Esophagus squamous epithelium (tissue), 5 donors: ENCODE results near the gene APP. TPM values are rescaled to one million over a fixed set of nuclear protein-coding genes. Genes with fewer than 3 reads are reported as not detected.
A peak's percentile ranks its signal among the peaks of the same experiment; 100 is the strongest.

Experiments
- DNase-seq: peaks from one replicate; lab custom pipeline; 2025; lab: John Stamatoyannopoulos, UW
- H3K27ac ChIP-seq, 4 donors: fragments of 200-600 bp; sonication (generic); one replicate each; pipeline ENCODE4 v1.5.1; 2016 to 2019; ENCODE audit warnings: mild to moderate bottlenecking in 1 of 4
- H3K27me3 ChIP-seq, 4 donors: fragments of 200-600 bp; sonication (generic); 1 replicate in 3 of 4; 2 replicates in 1 of 4; pipeline versions ENCODE4 v1.5.1 to v1.6.0; 2017 to 2021; ENCODE audit warnings: antibody characterized with exemption in 1 of 4
- H3K36me3 ChIP-seq, 3 donors: fragments of 200-600 bp; sonication (generic); one replicate each; pipeline ENCODE4 v1.5.1; 2016 to 2019
- H3K4me1 ChIP-seq, 3 donors: fragments of 200-600 bp; sonication (generic); one replicate each; pipeline ENCODE4 v1.5.1; 2017 to 2019
- H3K4me3 ChIP-seq, 4 donors: fragments of 200-600 bp; sonication (generic); 1 replicate in 3 of 4; 2 replicates in 1 of 4; pipeline ENCODE4 v1.5.1; 2016 to 2019; ENCODE audit warnings: mild to moderate bottlenecking in 2 of 4, moderate library complexity in 1 of 4
- H3K9me3 ChIP-seq, 3 donors: fragments of 200-600 bp; sonication (generic); one replicate each; pipeline ENCODE4 v1.5.1; 2016 to 2019
- CTCF ChIP-seq, 6 experiments: fragments of 450-650 bp in 4 of 6; fragments of 200-600 bp in 2 of 6; sonication (generic) in 2 of 6; IDR thresholded peaks; one replicate each; pipeline ENCODE4 v1.5.1; 2016 to 2019; ENCODE audit warnings: antibody characterized with exemption in 6 of 6, mild to moderate bottlenecking in 4 of 6, moderate library complexity in 4 of 6
- POLR2A ChIP-seq, 4 donors: fragments of 450-650 bp; IDR thresholded peaks; one replicate each; pipeline ENCODE4 v1.6.1; 2017; ENCODE audit warnings: antibody characterized with exemption in 4 of 4, mild to moderate bottlenecking in 4 of 4, moderate library complexity in 3 of 4
- WGBS, 2 donors: methylation state at CpG; one replicate each; pipeline ENCODE4 v1.1.5; 2018; 5-methylcytosine and 5-hydroxymethylcytosine counted together
- intact Hi-C: fragments of 100-400 bp; cut with DNase I; formaldehyde crosslinking; loops from one replicate; pipeline ENCODE4 v1.15.0; 2022
- total RNA-seq, 4 donors: library from RNA; depleted of rRNA; stranded (reverse); fragments of >200 nt; gene quantifications; one replicate each; pipeline ENCODE4 v1.1.0, GENCODE V29; 2016
- donor health status: DM: yes; HTN: yes; CAD: no.

Gene APP
- total RNA-seq, 4 donors from 2014 or later: 58.2 to 277 (median 183) TPM

DNA sequence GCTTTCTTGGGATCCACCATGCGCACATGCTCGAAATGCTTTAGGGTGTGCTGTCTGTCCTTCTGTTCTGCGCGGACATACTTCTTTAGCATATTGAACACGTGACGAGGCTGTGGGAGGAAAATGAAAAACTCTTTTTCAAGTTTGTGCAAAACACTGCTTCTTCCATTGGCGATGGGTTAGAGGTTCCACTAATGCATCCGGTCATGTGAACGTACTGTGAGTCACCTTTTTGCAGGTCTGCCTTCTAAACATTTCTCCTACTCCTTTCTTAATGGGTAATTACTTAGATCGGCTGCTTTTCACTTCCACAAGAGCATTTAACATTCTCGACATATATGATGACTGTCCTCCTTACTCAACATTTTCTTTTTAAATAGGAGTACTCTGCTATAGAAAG, 214.9 kb downstream of the APP start:
- intact Hi-C loops: no loop called here
- no peaks in the 10 kb centered on the region for H3K27me3 ChIP-seq
- DNase-seq: no peak
- H3K4me3 ChIP-seq: no peak overlapping the region
- H3K27ac ChIP-seq: no peak overlapping the region
- 88 to 93% methylated on average over 11 of the region's 11 CpGs for WGBS, 2 donors
- H3K9me3 ChIP-seq: no peaks in the 10 kb centered on the region
- H3K36me3 ChIP-seq: peaks cover 0 to 51% (median 0%) of the 10 kb centered on the region in 3 donors
- peaks cover 0 to 8% (median 0%) of the 10 kb centered on the region in 3 donors for H3K4me1 ChIP-seq
- TF ChIP-seq CTCF (IDR thresholded peaks at IDR 0.05): no peak

DNA sequence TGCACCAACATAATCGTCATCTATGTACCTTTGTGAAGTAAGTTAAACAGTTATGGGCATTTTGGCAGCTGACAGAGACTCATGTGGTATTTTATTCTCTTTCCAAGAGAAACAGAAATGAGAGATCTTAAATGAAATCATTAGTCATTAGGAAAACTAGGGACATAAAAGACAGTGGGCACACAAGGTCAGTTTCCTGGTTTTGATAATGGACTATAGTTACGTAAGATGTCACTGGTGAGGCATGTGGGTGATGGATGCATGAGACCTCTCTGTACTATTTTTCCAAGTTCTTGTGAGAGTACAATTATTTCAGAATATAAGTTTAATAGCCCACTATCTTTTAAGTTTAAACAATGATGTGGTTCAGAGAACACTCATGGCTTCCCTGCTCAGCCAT, 216.9 kb downstream of the APP start:
- WGBS, 2 donors: 55 to 80% methylated on average over 2 of the region's 2 CpGs
- Histone ChIP-seq H3K4me1 (peaks cover 0 to 8% (median 0%) of the 10 kb centered on the region in 3 donors), H3K4me3 (no peak overlapping the region), H3K27me3 (no peaks in the 10 kb centered on the region), H3K9me3 (no peaks in the 10 kb centered on the region), H3K27ac (peak overlapping the region in 2 of 4 donors; percentile 42 to 54), H3K36me3 (peaks cover 0 to 37% (median 0%) of the 10 kb centered on the region in 3 donors)
- DNase-seq: no peak
- TF ChIP-seq POLR2A (IDR thresholded peaks at IDR 0.05) (no peak), CTCF (IDR thresholded peaks at IDR 0.05) (no peak)
- intact Hi-C loops: no loop called here

- no peaks in the 10 kb centered on the region for H3K9me3 ChIP-seq
- H3K4me1 ChIP-seq: peaks cover 0 to 8% (median 0%) of the 10 kb centered on the region in 3 donors
- intact Hi-C loops: no loop called here
- H3K27me3 ChIP-seq: no peaks in the 10 kb centered on the region
- 90 to 91% methylated on average over 3 of the region's 3 CpGs for WGBS, 2 donors
- peaks cover 0 to 35% (median 0%) of the 10 kb centered on the region in 3 donors for H3K36me3 ChIP-seq
- DNase-seq: no peak
- TF ChIP-seq POLR2A (IDR thresholded peaks at IDR 0.05) (no peak), CTCF (IDR thresholded peaks at IDR 0.05) (no peak)
- peak overlapping the region in 2 of 4 donors; percentile 42 to 47 for H3K27ac ChIP-seq
- H3K4me3 ChIP-seq: no peak overlapping the region
These were observed 217.4 kb downstream of the APP start for GRCh38 chr21:25953196-25953595.

GRCh38 chr21:25952306-25952705, 218.3 kb downstream of the APP start:
- intact Hi-C loops: no loop called here
- Histone ChIP-seq H3K9me3 (no peaks in the 10 kb centered on the region), H3K27me3 (no peaks in the 10 kb centered on the region), H3K27ac (peak overlapping the region in 2 of 4 donors; percentile 38 to 42), H3K4me3 (no peak overlapping the region), H3K4me1 (peaks cover 0 to 8% (median 0%) of the 10 kb centered on the region in 3 donors), H3K36me3 (peaks cover 0 to 35% (median 0%) of the 10 kb centered on the region in 3 donors)
- 57 to 58% methylated on average over 1 of the region's 1 CpG for WGBS, 2 donors
- DNase-seq: no peak
- TF ChIP-seq POLR2A (IDR thresholded peaks at IDR 0.05) (no peak), CTCF (IDR thresholded peaks at IDR 0.05) (no peak)

DNA sequence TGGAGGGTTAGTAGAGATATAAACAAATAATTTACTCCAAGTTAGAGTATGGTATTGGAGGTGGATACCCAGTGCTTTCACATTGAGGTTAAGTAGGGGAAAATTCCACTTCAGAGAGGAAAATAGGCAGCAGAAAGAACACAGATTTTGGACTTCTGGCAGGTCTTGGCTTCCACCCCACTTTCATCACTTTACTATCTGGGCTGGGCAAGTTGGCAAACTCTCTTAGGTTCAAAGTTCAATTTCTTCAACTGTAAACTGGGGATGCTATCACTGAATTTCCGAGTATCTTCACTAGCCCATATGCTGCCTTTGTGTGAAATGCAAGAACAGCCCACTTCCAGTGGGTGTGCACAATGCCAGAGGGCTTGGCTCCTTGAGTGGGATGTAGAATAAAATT, 220.9 kb downstream of the APP start:
- Histone ChIP-seq H3K4me3 (no peak overlapping the region), H3K36me3 (peaks cover 0 to 42% (median 4%) of the 10 kb centered on the region in 3 donors), H3K27ac (no peak overlapping the region), H3K27me3 (no peaks in the 10 kb centered on the region), H3K9me3 (no peaks in the 10 kb centered on the region), H3K4me1 (peaks cover 0 to 10% (median 0%) of the 10 kb centered on the region in 3 donors)
- WGBS, 2 donors: 0% methylated on average over 1 of the region's 1 CpG; no CpG with 5 or more reads in 1 of the 2 donors
- intact Hi-C loops: no loop called here
- DNase-seq: no peak
- TF ChIP-seq POLR2A (IDR thresholded peaks at IDR 0.05): no peak
